SU-DHL-6 (cell line): ENCODE measurements around the gene COBL.

Experiments
- H2AFZ ChIP-seq: fragments of 200-600 bp; sonication (generic); 2 replicates; pipeline ENCODE4 v1.6.1; 2014; ENCODE audit warnings: low read depth, mild to moderate bottlenecking, moderate library complexity, mixed read lengths, antibody characterized with exemption, low read length; ENCODE audit not compliant: severe bottlenecking
- H3F3A ChIP-seq: fragments of 200-600 bp; shearing (Covaris generic); 2 replicates; pipeline ENCODE4 v1.6.0; 2016; ENCODE audit warnings: antibody characterized with exemption, mild to moderate bottlenecking; ENCODE audit not compliant: insufficient read depth
- H3K27ac ChIP-seq: fragments of 200-600 bp; sonication (generic); 2 replicates; pipeline ENCODE4 v1.5.1; 2016; ENCODE audit warnings: low read depth, mild to moderate bottlenecking, low read length, moderate library complexity, mixed read lengths
- H3K27me3 ChIP-seq: fragments of 200-600 bp; sonication (generic), shearing (Covaris generic); 2 replicates; pipeline ENCODE4 v1.6.0; 2014; ENCODE audit warnings: mild to moderate bottlenecking, low read length
- H3K36me3 ChIP-seq: fragments of 200-600 bp; sonication (generic); 2 replicates; pipeline ENCODE4 v1.6.1; 2014; ENCODE audit warnings: mild to moderate bottlenecking, low read length, mixed read lengths
- H3K4me2 ChIP-seq: fragments of 300-600, 200-600 bp; shearing (Covaris generic), sonication (generic); 2 replicates; pipeline ENCODE4 v1.6.0; 2014; ENCODE audit warnings: low read length, low read depth, mild to moderate bottlenecking; ENCODE audit not compliant: poor library complexity, severe bottlenecking
- H3K4me3 ChIP-seq: fragments of 200-600 bp; sonication (generic); 2 replicates; pipeline ENCODE4 v1.5.1; 2014; ENCODE audit warnings: antibody characterized with exemption, low read length, mild to moderate bottlenecking, mixed read lengths; ENCODE audit not compliant: insufficient read depth, poor library complexity, severe bottlenecking
- H3K79me2 ChIP-seq: fragments of 200-600 bp; sonication (generic); 2 replicates; pipeline ENCODE4 v1.6.1; 2014; ENCODE audit warnings: mild to moderate bottlenecking, low read length, moderate library complexity; ENCODE audit not compliant: insufficient read depth
- H3K9ac ChIP-seq: fragments of 200-600 bp; sonication (generic); 2 replicates; pipeline ENCODE4 v1.7.0; 2014; ENCODE audit warnings: mild to moderate bottlenecking, low read length
- H3K9me2 ChIP-seq: fragments of 200-600 bp; sonication (generic); replicated peaks from 2 replicates; pipeline ENCODE4 v1.6.1; 2014; ENCODE audit warnings: low read length; ENCODE audit not compliant: insufficient read depth
- H3K9me3 ChIP-seq: fragments of 200-600 bp; sonication (generic); 2 replicates; pipeline ENCODE4 v1.6.1; 2014; ENCODE audit warnings: low read length, mixed read lengths; ENCODE audit not compliant: insufficient read depth
- H4K20me1 ChIP-seq: fragments of 200-600 bp; sonication (generic); 2 replicates; pipeline ENCODE4 v1.6.1; 2014; ENCODE audit warnings: low read depth, mild to moderate bottlenecking, antibody characterized with exemption, low read length, moderate library complexity, mixed read lengths
- CTCF ChIP-seq: fragments of 200-600 bp; sonication (generic); IDR thresholded peaks from one replicate; pipeline ENCODE4 v1.5.1; 2017; ENCODE audit warnings: antibody characterized with exemption, mild to moderate bottlenecking, low read length, moderate library complexity; ENCODE audit not compliant: insufficient read depth, poor library complexity, severe bottlenecking
- EZH2phosphoT487 ChIP-seq: fragments of 200-600 bp; sonication (generic), shearing (Covaris generic); conservative IDR thresholded peaks from 2 replicates; pipeline ENCODE4 v1.6.1; 2018; ENCODE audit warnings: mild to moderate bottlenecking, antibody characterized with exemption, low read length, moderate library complexity, mixed read lengths

Gene COBL

GRCh38 chr7:51239691-51240090 is 76.9 kb downstream of the COBL start:
- Histone ChIP-seq H3K4me3 (no peak overlapping the region), H3K27ac (no peak overlapping the region), H3F3A (no peaks in the 10 kb centered on the region), H3K9me3 (no peaks in the 10 kb centered on the region), H3K9ac (no peak overlapping the region), H3K27me3 (no peaks in the 10 kb centered on the region), H3K36me3 (no peaks in the 10 kb centered on the region), H4K20me1 (no peaks in the 10 kb centered on the region), H3K9me2 (no peaks in the 10 kb centered on the region), H3K4me2 (no peak overlapping the region), H3K79me2 (no peaks in the 10 kb centered on the region), H2AFZ (no peak overlapping the region)
- TF ChIP-seq CTCF, result no peak
- no peak for TF ChIP-seq EZH2phosphoT487

- no peaks in the 10 kb centered on the region for H3K79me2 ChIP-seq
- no peaks in the 10 kb centered on the region for H3K9me2 ChIP-seq
- no peaks in the 10 kb centered on the region for H3K36me3 ChIP-seq
- H3K27me3 ChIP-seq, result no peaks in the 10 kb centered on the region
- H3K9ac ChIP-seq, result no peak overlapping the region
- no peak overlapping the region for H2AFZ ChIP-seq
- H3K9me3 ChIP-seq, result no peaks in the 10 kb centered on the region
- H4K20me1 ChIP-seq, result no peaks in the 10 kb centered on the region
- no peaks in the 10 kb centered on the region for H3F3A ChIP-seq
- H3K27ac ChIP-seq, result no peak overlapping the region
- no peak for TF ChIP-seq CTCF
- no peak overlapping the region for H3K4me3 ChIP-seq
- no peak overlapping the region for H3K4me2 ChIP-seq
These were observed 77.6 kb downstream of the COBL start for GRCh38 chr7:51238981-51239495.

DNA sequence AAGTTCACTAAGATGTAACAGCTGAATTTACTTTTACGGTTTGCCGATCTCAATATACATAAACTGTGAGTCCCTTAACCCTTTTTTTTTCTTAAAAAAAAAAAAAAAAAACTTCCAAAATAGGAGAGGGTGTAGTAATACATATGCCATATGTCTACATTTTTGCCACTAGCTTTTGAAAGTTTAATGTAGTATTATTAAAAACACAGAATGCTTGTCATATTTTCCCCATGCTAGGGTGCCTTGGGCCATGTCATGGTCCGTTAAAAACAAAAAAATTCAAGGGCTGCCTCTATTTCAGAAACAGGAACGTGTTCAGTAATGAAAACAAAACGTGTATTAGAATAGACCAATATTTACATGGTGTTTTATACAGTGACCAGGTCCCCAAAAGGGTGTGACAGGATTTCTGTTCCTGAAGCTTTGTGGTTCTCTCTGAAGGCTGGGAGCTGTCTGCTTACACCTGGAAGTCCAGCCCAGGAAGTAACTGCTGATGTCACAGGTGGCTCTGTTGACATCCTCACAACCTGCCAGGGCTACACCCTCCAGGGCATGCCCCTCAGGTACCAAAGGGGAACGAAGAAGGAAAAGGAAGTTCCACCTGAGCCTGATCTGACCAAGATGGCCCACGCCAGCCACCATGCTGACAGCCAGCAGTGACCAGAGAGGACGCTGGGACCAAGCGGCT is 79.0 kb downstream of the COBL start:
- Histone ChIP-seq H3K4me2 (no peak overlapping the region), H3K79me2 (no peaks in the 10 kb centered on the region), H3K9me3 (no peaks in the 10 kb centered on the region), H3K27ac (no peak overlapping the region), H3K27me3 (no peaks in the 10 kb centered on the region), H3F3A (no peaks in the 10 kb centered on the region), H3K9me2 (no peaks in the 10 kb centered on the region), H3K36me3 (no peaks in the 10 kb centered on the region), H4K20me1 (no peaks in the 10 kb centered on the region), H3K9ac (no peak overlapping the region), H2AFZ (no peak overlapping the region), H3K4me3 (no peak overlapping the region)
- TF ChIP-seq CTCF, result no peak
- TF ChIP-seq EZH2phosphoT487, result no peak
